WTC11 (cell line): ENCODE measurements around the gene CFAP100.

Experiments
- CDX4 ChIP-seq: fragments of 250-450 bp; sonication (Bioruptor Pico); IDR thresholded peaks from 2 replicates; pipeline ENCODE4 v1.9.0; 2021; ENCODE audit warnings: moderate library complexity, mild to moderate bottlenecking, inconsistent platforms, borderline replicate concordance
- CTCF ChIP-seq: fragments of 200-600 bp; IDR thresholded peaks from 2 replicates; pipeline ENCODE4 v1.8.0; 2022; ENCODE audit warnings: antibody characterized with exemption
- E2F5 ChIP-seq: sonication (generic); formaldehyde crosslinking; IDR thresholded peaks from 2 replicates; pipeline ENCODE4 v1.8.1; 2022; ENCODE audit warnings: mild to moderate bottlenecking, moderate library complexity, missing genetic modification reagents
- ESRRA ChIP-seq: sonication (generic); formaldehyde crosslinking; IDR thresholded peaks from 2 replicates; pipeline ENCODE4 v1.8.1; 2022; ENCODE audit warnings: mild to moderate bottlenecking, missing genetic modification reagents, borderline replicate concordance
- GTF2I ChIP-seq: fragments of 250-450 bp; sonication (Bioruptor Pico); conservative IDR thresholded peaks from 2 replicates; pipeline ENCODE4 v1.4.0; 2021; ENCODE audit warnings: mild to moderate bottlenecking
- MLX ChIP-seq: sonication (generic); formaldehyde crosslinking; IDR thresholded peaks from 2 replicates; pipeline ENCODE4 v1.8.1; 2023; ENCODE audit warnings: mild to moderate bottlenecking, missing genetic modification reagents, moderate library complexity
- NR3C1 ChIP-seq: sonication (generic); formaldehyde crosslinking; conservative IDR thresholded peaks from 2 replicates; pipeline ENCODE4 v1.8.1; 2023; ENCODE audit warnings: low read depth, mild to moderate bottlenecking, missing genetic modification reagents
- PRDM15 ChIP-seq: sonication (generic); formaldehyde crosslinking; IDR thresholded peaks from 2 replicates; pipeline ENCODE4 v1.8.0; 2022; ENCODE audit warnings: missing genetic modification reagents
- TEAD4 ChIP-seq: sonication (generic); formaldehyde crosslinking; IDR thresholded peaks from 2 replicates; pipeline ENCODE4 v1.8.0; 2022; ENCODE audit warnings: mild to moderate bottlenecking, missing genetic modification reagents
- ZNF532 ChIP-seq: fragments of 250-450 bp; sonication (Bioruptor Pico); IDR thresholded peaks from 2 replicates; pipeline ENCODE4 v1.9.0; 2021; ENCODE audit warnings: mild to moderate bottlenecking, borderline replicate concordance

GRCh38 chr3:126376444-126376843 is 18.3 kb upstream of the CFAP100 start:
- TF ChIP-seq CTCF (no peak), ZNF532 (no peak), GTF2I (CRISPR knock-in tag) (no peak), TEAD4 (no peak), NR3C1 (CRISPR knock-in tag) (no peak), MLX (CRISPR knock-in tag) (no peak), ESRRA (CRISPR knock-in tag) (no peak), CDX4 (CRISPR knock-in tag) (no peak), PRDM15 (CRISPR knock-in tag) (no peak), E2F5 (CRISPR knock-in tag) (no peak)
